Measurements from ENCODE around the gene GIPR. TPM values are rescaled to one million over a fixed set of nuclear protein-coding genes. Genes with fewer than 3 reads are reported as not detected.

Gene GIPR
- total and polyA plus RNA-seq, 2 of the 13 experiments (the other 11 are each of a cell fraction or from before 2014, with no cell fraction given), result 0.15 to 1.2 TPM

DNA sequence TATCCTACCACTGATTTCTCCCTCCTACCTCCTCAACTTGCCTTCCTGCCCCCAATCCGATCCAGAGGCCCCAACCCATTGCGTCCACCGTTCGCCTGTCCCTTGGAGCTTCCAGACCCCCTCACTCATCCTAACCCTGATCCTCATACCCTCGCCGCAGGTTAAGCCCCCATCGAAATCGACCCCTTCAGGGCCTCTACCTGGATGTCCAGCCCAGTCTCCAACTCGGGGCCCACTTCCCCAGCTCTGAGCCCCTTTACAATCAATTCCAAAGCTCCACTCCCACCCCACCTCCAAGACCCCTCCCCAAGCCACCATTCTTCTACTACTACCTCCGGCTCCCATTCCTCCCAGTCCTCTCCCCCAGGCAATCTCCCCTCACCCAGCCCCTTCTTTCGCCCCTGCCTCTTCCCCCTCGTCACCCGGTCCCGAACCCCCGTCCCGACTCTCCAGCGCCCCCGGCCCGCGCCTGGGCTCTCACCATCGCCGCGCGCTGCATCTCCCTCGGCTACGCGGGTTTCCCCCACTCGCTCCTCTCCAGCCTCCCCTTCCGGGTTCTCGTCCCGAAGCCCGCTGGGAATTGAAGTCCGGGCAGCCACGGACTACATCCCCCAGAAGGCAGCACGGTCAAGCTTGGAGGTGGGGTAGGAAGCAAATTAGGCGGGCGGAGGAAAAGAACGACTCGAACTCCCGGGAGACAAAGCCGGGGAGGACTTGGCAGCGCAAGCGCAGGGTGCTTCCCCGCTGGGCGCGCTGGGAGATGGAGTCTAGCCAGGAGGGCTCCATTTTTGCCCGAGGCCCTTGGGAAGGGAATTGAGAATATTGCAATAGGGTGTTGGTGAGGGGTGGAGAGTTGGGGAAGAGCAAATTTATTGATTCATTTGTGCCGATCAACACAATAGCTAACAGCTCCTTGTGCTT is 62.6 kb downstream of the GIPR start, which contains the start of gene FBXO46 (continued):
- TF ChIP-seq EHMT2 (IDR thresholded peaks at IDR 0.05; ENCODE audit: borderline replicate concordance, low read depth, low read length) (no peak), SETDB1 (CRISPR knock-in tag; IDR thresholded peaks at IDR 0.05; ENCODE audit: borderline replicate concordance) (no peak), SUZ12 (IDR thresholded peaks at IDR 0.05; ENCODE audit: low read depth, low read length) (peak; percentile 90), NR2C2 (CRISPR knock-in tag; IDR thresholded peaks at IDR 0.05; ENCODE audit: borderline replicate concordance) (peak; percentile 95), ZNF207 (IDR thresholded peaks at IDR 0.05; ENCODE audit: borderline replicate concordance) (no peak), DR1 (CRISPR knock-in tag; IDR thresholded peaks at IDR 0.05) (peak; percentile 24; the same call in 1 of the 2 replicates), ZNF382 (CRISPR knock-in tag; IDR thresholded peaks at IDR 0.05; ENCODE audit: borderline replicate concordance) (no peak), DPF2 (CRISPR knock-in tag; IDR thresholded peaks at IDR 0.05; ENCODE audit: borderline replicate concordance, low read depth) (no peak), PCBP2 (optimal IDR thresholded peaks at IDR 0.05; ENCODE audit: low read depth, low read length, poor library complexity, severe bottlenecking) (no peak), NKX3-1 (CRISPR knock-in tag; IDR thresholded peaks at IDR 0.05) (no peak), MED1 (CRISPR knock-in tag; IDR thresholded peaks at IDR 0.05) (peak; percentile 48; the same call in 1 of the 2 replicates), SPEN (CRISPR knock-in tag; IDR thresholded peaks at IDR 0.05; ENCODE audit: low read depth) (peak; percentile 82), ATF7 (IDR thresholded peaks at IDR 0.05) (no peak), ATF7 (CRISPR knock-in tag; IDR thresholded peaks at IDR 0.05) (0 out of 2 replicates have a peak, but pooled peaks have one; percentile 34), XRCC5 (optimal IDR thresholded peaks at IDR 0.05; ENCODE audit: low read length) (peak; percentile 71)
- TF ChIP-seq, protein P1, sequence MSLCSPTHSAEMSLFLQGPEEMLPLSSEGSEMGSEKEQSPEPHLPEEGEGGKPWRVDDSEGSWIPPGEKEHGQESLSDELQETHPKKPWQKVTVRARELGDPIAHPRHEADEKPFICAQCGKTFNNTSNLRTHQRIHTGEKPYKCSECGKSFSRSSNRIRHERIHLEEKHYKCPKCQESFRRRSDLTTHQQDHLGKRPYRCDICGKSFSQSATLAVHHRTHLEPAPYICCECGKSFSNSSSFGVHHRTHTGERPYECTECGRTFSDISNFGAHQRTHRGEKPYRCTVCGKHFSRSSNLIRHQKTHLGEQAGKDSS (CRISPR knock-in tag; IDR thresholded peaks at IDR 0.05; ENCODE audit: borderline replicate concordance, low read depth), result peak; percentile 39; the same call in 1 of the 2 replicates
- TF ChIP-seq, protein P2, sequence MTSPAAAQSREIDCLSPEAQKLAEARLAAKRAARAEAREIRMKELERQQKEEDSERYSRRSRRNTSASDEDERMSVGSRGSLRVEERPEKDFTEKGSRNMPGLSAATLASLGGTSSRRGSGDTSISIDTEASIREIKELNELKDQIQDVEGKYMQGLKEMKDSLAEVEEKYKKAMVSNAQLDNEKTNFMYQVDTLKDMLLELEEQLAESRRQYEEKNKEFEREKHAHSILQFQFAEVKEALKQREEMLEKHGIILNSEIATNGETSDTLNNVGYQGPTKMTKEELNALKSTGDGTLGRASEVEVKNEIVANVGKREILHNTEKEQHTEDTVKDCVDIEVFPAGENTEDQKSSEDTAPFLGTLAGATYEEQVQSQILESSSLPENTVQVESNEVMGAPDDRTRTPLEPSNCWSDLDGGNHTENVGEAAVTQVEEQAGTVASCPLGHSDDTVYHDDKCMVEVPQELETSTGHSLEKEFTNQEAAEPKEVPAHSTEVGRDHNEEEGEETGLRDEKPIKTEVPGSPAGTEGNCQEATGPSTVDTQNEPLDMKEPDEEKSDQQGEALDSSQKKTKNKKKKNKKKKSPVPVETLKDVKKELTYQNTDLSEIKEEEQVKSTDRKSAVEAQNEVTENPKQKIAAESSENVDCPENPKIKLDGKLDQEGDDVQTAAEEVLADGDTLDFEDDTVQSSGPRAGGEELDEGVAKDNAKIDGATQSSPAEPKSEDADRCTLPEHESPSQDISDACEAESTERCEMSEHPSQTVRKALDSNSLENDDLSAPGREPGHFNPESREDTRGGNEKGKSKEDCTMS (CRISPR knock-in tag; conservative IDR thresholded peaks at IDR 0.05), result no peak
- TF ChIP-seq, protein P3, sequence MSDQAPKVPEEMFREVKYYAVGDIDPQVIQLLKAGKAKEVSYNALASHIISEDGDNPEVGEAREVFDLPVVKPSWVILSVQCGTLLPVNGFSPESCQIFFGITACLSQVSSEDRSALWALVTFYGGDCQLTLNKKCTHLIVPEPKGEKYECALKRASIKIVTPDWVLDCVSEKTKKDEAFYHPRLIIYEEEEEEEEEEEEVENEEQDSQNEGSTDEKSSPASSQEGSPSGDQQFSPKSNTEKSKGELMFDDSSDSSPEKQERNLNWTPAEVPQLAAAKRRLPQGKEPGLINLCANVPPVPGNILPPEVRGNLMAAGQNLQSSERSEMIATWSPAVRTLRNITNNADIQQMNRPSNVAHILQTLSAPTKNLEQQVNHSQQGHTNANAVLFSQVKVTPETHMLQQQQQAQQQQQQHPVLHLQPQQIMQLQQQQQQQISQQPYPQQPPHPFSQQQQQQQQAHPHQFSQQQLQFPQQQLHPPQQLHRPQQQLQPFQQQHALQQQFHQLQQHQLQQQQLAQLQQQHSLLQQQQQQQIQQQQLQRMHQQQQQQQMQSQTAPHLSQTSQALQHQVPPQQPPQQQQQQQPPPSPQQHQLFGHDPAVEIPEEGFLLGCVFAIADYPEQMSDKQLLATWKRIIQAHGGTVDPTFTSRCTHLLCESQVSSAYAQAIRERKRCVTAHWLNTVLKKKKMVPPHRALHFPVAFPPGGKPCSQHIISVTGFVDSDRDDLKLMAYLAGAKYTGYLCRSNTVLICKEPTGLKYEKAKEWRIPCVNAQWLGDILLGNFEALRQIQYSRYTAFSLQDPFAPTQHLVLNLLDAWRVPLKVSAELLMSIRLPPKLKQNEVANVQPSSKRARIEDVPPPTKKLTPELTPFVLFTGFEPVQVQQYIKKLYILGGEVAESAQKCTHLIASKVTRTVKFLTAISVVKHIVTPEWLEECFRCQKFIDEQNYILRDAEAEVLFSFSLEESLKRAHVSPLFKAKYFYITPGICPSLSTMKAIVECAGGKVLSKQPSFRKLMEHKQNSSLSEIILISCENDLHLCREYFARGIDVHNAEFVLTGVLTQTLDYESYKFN (CRISPR knock-in tag; conservative IDR thresholded peaks at IDR 0.05), result peak; percentile 64
- TF ChIP-seq, protein P4, sequence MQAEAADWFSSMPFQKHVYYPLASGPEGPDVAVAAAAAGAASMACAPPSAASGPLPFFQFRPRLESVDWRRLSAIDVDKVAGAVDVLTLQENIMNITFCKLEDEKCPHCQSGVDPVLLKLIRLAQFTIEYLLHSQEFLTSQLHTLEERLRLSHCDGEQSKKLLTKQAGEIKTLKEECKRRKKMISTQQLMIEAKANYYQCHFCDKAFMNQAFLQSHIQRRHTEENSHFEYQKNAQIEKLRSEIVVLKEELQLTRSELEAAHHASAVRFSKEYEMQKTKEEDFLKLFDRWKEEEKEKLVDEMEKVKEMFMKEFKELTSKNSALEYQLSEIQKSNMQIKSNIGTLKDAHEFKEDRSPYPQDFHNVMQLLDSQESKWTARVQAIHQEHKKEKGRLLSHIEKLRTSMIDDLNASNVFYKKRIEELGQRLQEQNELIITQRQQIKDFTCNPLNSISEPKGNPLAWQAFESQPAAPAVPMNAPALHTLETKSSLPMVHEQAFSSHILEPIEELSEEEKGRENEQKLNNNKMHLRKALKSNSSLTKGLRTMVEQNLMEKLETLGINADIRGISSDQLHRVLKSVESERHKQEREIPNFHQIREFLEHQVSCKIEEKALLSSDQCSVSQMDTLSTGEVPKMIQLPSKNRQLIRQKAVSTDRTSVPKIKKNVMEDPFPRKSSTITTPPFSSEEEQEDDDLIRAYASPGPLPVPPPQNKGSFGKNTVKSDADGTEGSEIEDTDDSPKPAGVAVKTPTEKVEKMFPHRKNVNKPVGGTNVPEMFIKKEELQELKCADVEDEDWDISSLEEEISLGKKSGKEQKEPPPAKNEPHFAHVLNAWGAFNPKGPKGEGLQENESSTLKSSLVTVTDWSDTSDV (CRISPR knock-in tag; IDR thresholded peaks at IDR 0.05), result no peak
